WTC11 (cell line): Measurements from ENCODE around the gene NR2C2AP.

Experiments used
- ESRRA ChIP-seq: sonication (generic); formaldehyde crosslinking; IDR thresholded peaks from 2 replicates; pipeline ENCODE4 v1.8.1; 2022; ENCODE audit warnings: mild to moderate bottlenecking, missing genetic modification reagents, borderline replicate concordance
- ETV6 ChIP-seq: sonication (generic); formaldehyde crosslinking; IDR thresholded peaks from 2 replicates; pipeline ENCODE4 v1.8.1; 2022; ENCODE audit warnings: mild to moderate bottlenecking, missing genetic modification reagents
- HMGA2 ChIP-seq: fragments of 250-450 bp; sonication (Bioruptor Pico); IDR thresholded peaks from 2 replicates; pipeline ENCODE4 v1.4.0; 2021; ENCODE audit warnings: mild to moderate bottlenecking, moderate library complexity
- NR2C2 ChIP-seq: sonication (generic); formaldehyde crosslinking; IDR thresholded peaks from 2 replicates; pipeline ENCODE4 v1.8.0; 2022; ENCODE audit warnings: mild to moderate bottlenecking, missing genetic modification reagents
- SP1 ChIP-seq: sonication (generic); formaldehyde crosslinking; conservative IDR thresholded peaks from 2 replicates; pipeline ENCODE4 v1.8.1; 2022; ENCODE audit warnings: missing genetic modification reagents
- TEAD4 ChIP-seq: sonication (generic); formaldehyde crosslinking; IDR thresholded peaks from 2 replicates; pipeline ENCODE4 v1.8.0; 2022; ENCODE audit warnings: mild to moderate bottlenecking, missing genetic modification reagents
- ZBTB21 ChIP-seq: sonication (generic); formaldehyde crosslinking; IDR thresholded peaks from 2 replicates; pipeline ENCODE4 v1.8.1; 2023; ENCODE audit warnings: mild to moderate bottlenecking, missing genetic modification reagents, borderline replicate concordance
- ZNF232 ChIP-seq: sonication (generic); formaldehyde crosslinking; IDR thresholded peaks from 2 replicates; pipeline ENCODE4 v1.8.0; 2022; ENCODE audit warnings: mild to moderate bottlenecking, missing genetic modification reagents
- TF ChIP-seq, protein P1 (sequence below): fragments of 200-600 bp; IDR thresholded peaks from 2 replicates; pipeline ENCODE4 v1.8.0; 2022; ENCODE audit warnings: antibody characterized with exemption
- TF ChIP-seq, protein P2 (sequence below): sonication (generic); formaldehyde crosslinking; IDR thresholded peaks from 2 replicates; pipeline ENCODE4 v1.8.1; 2022; ENCODE audit warnings: mild to moderate bottlenecking, missing genetic modification reagents, moderate library complexity, borderline replicate concordance
- TF ChIP-seq, protein P3 (sequence below): sonication (generic); formaldehyde crosslinking; IDR thresholded peaks from 2 replicates; pipeline ENCODE4 v1.8.1; 2023; ENCODE audit warnings: mild to moderate bottlenecking, missing genetic modification reagents, moderate library complexity
- TF ChIP-seq, protein P4 (sequence below): sonication (generic); formaldehyde crosslinking; IDR thresholded peaks from 2 replicates; pipeline ENCODE4 v1.8.1; 2023; ENCODE audit warnings: mild to moderate bottlenecking, moderate library complexity, missing genetic modification reagents
- TF ChIP-seq, protein P5 (sequence below): sonication (generic); formaldehyde crosslinking; IDR thresholded peaks from 2 replicates; pipeline ENCODE4 v1.8.0; 2023; ENCODE audit warnings: missing genetic modification reagents

DNA sequence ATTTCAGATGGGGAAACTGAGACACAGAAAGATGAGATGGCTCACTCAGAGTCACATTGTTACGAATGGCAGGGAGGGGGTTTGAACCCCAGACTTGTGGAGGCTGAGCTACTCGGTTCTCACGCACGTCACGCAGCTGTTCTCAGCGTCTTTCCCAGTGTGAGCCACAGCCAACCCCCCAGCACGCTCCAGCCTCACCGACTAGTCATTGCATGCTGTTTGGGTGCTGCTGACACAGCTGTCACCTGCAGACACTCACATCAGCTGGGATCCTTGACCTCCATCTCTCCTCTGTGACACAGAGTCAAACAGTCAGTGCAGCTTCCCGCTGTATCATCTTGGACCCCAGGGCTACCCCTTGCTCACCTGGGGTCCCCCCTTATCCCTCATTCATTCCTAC is 6.2 kb upstream of the NR2C2AP start:
- no peak for TF ChIP-seq ETV6 (CRISPR knock-in tag)
- TF ChIP-seq, protein P1, sequence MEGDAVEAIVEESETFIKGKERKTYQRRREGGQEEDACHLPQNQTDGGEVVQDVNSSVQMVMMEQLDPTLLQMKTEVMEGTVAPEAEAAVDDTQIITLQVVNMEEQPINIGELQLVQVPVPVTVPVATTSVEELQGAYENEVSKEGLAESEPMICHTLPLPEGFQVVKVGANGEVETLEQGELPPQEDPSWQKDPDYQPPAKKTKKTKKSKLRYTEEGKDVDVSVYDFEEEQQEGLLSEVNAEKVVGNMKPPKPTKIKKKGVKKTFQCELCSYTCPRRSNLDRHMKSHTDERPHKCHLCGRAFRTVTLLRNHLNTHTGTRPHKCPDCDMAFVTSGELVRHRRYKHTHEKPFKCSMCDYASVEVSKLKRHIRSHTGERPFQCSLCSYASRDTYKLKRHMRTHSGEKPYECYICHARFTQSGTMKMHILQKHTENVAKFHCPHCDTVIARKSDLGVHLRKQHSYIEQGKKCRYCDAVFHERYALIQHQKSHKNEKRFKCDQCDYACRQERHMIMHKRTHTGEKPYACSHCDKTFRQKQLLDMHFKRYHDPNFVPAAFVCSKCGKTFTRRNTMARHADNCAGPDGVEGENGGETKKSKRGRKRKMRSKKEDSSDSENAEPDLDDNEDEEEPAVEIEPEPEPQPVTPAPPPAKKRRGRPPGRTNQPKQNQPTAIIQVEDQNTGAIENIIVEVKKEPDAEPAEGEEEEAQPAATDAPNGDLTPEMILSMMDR = no peak
- no peak for TF ChIP-seq HMGA2 (CRISPR knock-in tag)
- TF ChIP-seq, protein P2, sequence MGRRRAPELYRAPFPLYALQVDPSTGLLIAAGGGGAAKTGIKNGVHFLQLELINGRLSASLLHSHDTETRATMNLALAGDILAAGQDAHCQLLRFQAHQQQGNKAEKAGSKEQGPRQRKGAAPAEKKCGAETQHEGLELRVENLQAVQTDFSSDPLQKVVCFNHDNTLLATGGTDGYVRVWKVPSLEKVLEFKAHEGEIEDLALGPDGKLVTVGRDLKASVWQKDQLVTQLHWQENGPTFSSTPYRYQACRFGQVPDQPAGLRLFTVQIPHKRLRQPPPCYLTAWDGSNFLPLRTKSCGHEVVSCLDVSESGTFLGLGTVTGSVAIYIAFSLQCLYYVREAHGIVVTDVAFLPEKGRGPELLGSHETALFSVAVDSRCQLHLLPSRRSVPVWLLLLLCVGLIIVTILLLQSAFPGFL (CRISPR knock-in tag) = no peak
- TF ChIP-seq ZNF232 (CRISPR knock-in tag) = no peak
- TF ChIP-seq ESRRA = no peak
- TF ChIP-seq NR2C2 (CRISPR knock-in tag) = no peak
- TF ChIP-seq SP1 = no peak
- TF ChIP-seq, protein P3, sequence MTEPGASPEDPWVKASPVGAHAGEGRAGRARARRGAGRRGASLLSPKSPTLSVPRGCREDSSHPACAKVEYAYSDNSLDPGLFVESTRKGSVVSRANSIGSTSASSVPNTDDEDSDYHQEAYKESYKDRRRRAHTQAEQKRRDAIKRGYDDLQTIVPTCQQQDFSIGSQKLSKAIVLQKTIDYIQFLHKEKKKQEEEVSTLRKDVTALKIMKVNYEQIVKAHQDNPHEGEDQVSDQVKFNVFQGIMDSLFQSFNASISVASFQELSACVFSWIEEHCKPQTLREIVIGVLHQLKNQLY (CRISPR knock-in tag) = no peak
- no peak for TF ChIP-seq ZBTB21 (CRISPR knock-in tag)
- TF ChIP-seq, protein P4, sequence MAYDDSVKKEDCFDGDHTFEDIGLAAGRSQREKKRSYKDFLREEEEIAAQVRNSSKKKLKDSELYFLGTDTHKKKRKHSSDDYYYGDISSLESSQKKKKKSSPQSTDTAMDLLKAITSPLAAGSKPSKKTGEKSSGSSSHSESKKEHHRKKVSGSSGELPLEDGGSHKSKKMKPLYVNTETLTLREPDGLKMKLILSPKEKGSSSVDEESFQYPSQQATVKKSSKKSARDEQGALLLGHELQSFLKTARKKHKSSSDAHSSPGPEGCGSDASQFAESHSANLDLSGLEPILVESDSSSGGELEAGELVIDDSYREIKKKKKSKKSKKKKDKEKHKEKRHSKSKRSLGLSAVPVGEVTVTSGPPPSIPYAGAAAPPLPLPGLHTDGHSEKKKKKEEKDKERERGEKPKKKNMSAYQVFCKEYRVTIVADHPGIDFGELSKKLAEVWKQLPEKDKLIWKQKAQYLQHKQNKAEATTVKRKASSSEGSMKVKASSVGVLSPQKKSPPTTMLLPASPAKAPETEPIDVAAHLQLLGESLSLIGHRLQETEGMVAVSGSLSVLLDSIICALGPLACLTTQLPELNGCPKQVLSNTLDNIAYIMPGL = no peak
- TF ChIP-seq, protein P5, sequence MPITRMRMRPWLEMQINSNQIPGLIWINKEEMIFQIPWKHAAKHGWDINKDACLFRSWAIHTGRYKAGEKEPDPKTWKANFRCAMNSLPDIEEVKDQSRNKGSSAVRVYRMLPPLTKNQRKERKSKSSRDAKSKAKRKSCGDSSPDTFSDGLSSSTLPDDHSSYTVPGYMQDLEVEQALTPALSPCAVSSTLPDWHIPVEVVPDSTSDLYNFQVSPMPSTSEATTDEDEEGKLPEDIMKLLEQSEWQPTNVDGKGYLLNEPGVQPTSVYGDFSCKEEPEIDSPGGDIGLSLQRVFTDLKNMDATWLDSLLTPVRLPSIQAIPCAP (CRISPR knock-in tag) = no peak
- TF ChIP-seq TEAD4 (CRISPR knock-in tag) = no peak
